Epithelial cell of esophagus (primary cell): ENCODE results near the gene GAS5.

Source experiments
- DNase-seq: peaks from one replicate; pipeline ENCODE4 v3.0.0; 2010; ENCODE audit warnings: low read depth
- H3K4me3 ChIP-seq: 2 replicates; pipeline ENCODE4 v1.5.1; 2011; ENCODE audit warnings: mild to moderate bottlenecking, low read length, control low read depth
- CTCF ChIP-seq: IDR thresholded peaks from 2 replicates; pipeline ENCODE4 v1.5.1; 2011; ENCODE audit warnings: low read depth, mild to moderate bottlenecking, low read length, control low read depth, inconsistent platforms; ENCODE audit not compliant: insufficient read depth; ENCODE audit errors: missing control alignments

GAS5 gene

GRCh38 chr1:173824315-173825081 lies 43.3 kb downstream of the GAS5 start, which contains the start of the genes CENPL and DARS2:
CENPL (minus strand) TSS chr1:173824883; CDS start chr1:173811299, 13,584 bp downstream.
DARS2 (plus strand) TSS chr1:173824673; CDS start chr1:173825230, 557 bp downstream.
- DNase-seq = peak; percentile 99
- no peak for TF ChIP-seq CTCF
- H3K4me3 ChIP-seq = peak within 1 kb of the TSS; percentile 97

GRCh38 chr1:173823781-173824314 lies 43.9 kb downstream of the GAS5 start:
- DNase-seq = peak; percentile 57
- peak overlapping the region; percentile 97 for H3K4me3 ChIP-seq
- TF ChIP-seq CTCF = no peak

GRCh38 chr1:173821680-173822079 lies 46.1 kb downstream of the GAS5 start:
- DNase-seq = no peak
- TF ChIP-seq CTCF = no peak
- H3K4me3 ChIP-seq = no peak overlapping the region

GRCh38 chr1:173818459-173818858 lies 49.3 kb downstream of the GAS5 start:
- no peak for TF ChIP-seq CTCF
- no peak for DNase-seq
- no peak overlapping the region for H3K4me3 ChIP-seq
